HT1080 (cell line): ENCODE results near the gene DCT. TPM values are rescaled to one million over a fixed set of nuclear protein-coding genes. Genes with fewer than 3 reads are reported as not detected.
"Not testable (repeated sequence)": the region's sequence is repeated elsewhere in the genome, so short reads cannot be mapped to it uniquely, and the experiment has no call there.

Source experiments
- DNase-seq: peaks from one replicate; pipeline ENCODE4 v3.0.0-alpha.2; 2015; ENCODE audit warnings: low read depth
- polyA plus RNA-seq, 2 experiments: library from polyadenylated mRNA; depleted of rRNA; stranded (reverse); fragments of >200 nt; gene quantifications; 2 replicates each; pipeline ENCODE4 v1.2.3, GENCODE V29; 2015
- total RNA-seq: library from RNA; depleted of rRNA; stranded (reverse); fragments of >200 nt; shearing (Covaris generic); gene quantifications from 2 replicates; pipeline ENCODE4 v1.2.3, GENCODE V29; 2014; rRNA removed

The DCT gene
- 2.2 and 3.2 TPM in 2 replicates for total RNA-seq
- polyA plus RNA-seq (2015; cell fraction: cytosol; rRNA removed) = 1.6 and 3.4 TPM in 2 replicates
- 7.1 and 8.5 TPM in 2 replicates for polyA plus RNA-seq (2015; cell fraction: nucleus; rRNA removed)

DNA sequence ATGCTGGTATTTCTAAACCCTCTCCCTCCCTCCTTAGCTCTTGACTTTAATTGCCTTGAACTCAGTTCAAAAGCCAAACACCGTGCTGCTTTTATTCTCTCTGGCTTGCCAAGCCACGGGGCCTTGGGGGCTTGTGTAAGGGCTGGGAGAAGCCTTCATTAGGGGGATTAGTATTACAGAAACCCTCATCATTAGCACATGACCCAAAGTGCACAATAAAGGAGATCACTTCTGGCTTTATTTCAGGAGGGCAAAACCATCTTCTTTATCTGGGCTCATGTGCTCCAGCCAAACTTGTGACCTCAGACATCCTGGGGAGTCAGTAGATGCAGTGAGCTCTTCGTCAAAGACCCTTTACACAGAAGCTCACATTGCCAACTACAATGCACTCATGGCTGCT is at the start of gene DCT:
Gene DCT, minus strand, starts transcription at position 67 of the 400 bp plus-strand sequence. CDS start 427 bp downstream, outside the sequence.
- no peak for DNase-seq

GRCh38 chr13:94526956-94527355 is 47.5 kb upstream of the DCT start:
- not testable (repeated sequence) for DNase-seq

GRCh38 chr13:94525781-94526180 is 46.3 kb upstream of the DCT start:
- no peak for DNase-seq

- no peak for DNase-seq
These were observed 44.9 kb upstream of the DCT start for GRCh38 chr13:94524407-94524806.

- DNase-seq = no peak
These were observed 40.5 kb upstream of the DCT start for GRCh38 chr13:94520001-94520400.

GRCh38 chr13:94516456-94516855 is 37.0 kb upstream of the DCT start:
- DNase-seq = no peak

- no peak for DNase-seq
These were observed 36.4 kb upstream of the DCT start for GRCh38 chr13:94515911-94516310.

GRCh38 chr13:94515374-94515773 is 35.9 kb upstream of the DCT start:
- DNase-seq = no peak

DNA sequence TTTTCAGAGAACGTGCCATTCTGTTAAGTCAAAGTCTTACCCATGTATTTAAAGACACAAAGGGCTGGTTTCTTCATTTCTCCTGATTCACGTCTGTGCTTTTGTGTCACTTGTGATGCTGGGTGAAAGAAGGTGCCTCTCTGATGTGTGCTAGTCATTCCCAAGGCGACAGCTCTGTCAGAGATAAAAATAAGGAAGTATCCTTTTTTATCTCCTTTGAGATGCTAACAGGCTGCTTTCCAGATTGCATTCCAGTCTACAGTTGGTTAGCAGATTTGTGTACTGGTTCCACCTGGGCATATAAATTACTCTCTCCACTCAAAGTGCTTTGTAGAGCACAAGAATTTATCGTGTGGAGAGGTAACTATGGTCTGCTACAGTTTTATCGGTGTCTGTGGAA is 33.5 kb upstream of the DCT start:
- DNase-seq = no peak

- no peak for DNase-seq
These were observed 26.2 kb upstream of the DCT start for GRCh38 chr13:94505730-94506129.

DNA sequence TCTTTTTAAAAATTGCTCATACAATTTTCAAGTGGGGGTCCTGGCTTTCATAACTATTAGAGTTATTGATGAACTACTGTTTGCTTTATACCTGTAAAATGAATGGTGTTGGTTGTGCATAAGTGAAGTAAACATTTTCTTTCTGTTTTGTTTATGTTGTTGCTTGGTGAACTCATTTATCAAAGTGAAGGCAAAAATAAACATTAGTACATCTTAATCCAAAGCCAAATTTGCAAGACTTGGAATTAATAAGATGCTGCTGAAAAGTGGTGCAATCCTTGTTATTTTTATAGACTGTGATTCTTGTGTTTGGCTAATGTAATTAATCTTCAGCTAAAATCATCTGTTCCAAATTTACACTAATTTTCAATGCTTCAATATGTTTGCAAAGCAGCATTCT is 24.4 kb upstream of the DCT start:
- DNase-seq = no peak

- DNase-seq = not testable (repeated sequence)
These were observed 19.3 kb upstream of the DCT start for GRCh38 chr13:94498831-94499230.

GRCh38 chr13:94495806-94496205 is 16.3 kb upstream of the DCT start:
- DNase-seq = no peak

DNA sequence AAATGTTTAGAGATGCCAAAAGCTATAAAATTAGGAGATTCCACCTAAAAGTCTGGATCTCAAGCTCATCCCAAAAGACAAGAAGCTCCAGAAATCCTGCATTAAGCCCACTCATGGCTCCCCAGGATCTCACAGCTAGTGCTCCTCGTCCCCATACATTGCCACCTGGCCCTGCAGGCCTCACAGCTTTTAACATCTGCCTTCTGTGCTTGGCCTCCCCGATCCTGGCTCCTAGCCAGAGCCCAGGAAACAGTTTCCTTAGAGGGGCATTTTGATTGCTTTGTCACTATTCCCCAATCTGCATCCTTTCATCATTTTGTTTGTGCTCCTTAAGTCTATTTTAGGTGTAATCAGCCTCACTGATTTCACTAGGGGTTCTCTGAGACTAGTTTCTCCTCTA is 14.5 kb upstream of the DCT start:
- DNase-seq = no peak

- no peak for DNase-seq
These were observed 7.6 kb upstream of the DCT start for GRCh38 chr13:94487043-94487442.

GRCh38 chr13:94483970-94484369 is 4.5 kb upstream of the DCT start:
- no peak for DNase-seq

- DNase-seq = peak; percentile 34
These were observed 2.5 kb upstream of the DCT start for GRCh38 chr13:94481941-94482340.

DNA sequence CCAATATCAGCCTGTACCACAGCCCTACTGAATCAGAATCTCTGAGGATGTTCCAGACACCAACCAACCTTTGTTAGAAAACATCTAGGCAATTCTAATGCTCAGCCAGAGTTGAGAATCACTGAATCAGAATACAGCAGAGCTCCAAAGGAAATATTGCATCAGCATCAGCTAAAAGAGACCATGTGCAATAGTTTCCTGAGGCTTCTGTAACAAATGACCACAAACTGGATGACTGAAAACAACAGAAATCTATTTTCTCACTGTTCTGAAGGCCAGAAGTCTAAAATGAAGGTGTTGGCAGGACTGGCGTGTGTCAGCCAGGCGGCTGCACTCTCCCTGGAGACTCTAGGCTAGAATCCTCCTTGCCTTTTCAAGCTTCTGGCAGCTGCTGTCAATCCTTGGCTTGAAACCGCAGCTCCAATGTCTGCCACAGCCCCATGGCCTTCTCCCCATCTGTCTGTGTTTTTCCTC is 1.2 kb upstream of the DCT start:
- DNase-seq = peak; percentile 29

- no peak for DNase-seq
These were observed 569 bp downstream of the DCT start for GRCh38 chr13:94478913-94479312.

- no peak for DNase-seq
These were observed 9.4 kb downstream of the DCT start for GRCh38 chr13:94470126-94470525.

DNA sequence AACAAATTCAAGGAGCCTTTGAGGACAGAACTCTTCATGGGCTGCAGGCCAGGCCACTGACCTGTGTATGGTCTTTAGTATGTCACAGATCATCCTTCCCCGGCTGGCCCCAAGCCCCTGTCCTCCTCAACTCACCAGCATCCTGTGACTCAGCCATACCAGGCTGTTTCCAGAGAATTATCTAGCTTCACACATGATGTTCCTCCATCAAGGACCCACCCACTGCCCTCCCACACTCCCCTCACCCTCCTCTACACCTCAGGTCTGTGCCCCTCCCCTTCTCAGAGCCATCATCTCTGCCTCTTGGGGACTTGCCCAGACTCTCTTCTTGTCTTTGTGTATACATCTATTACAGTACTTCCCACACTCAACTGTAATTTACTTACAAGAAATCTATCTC is 14.7 kb downstream of the DCT start:
- peak; percentile 54 for DNase-seq

DNA sequence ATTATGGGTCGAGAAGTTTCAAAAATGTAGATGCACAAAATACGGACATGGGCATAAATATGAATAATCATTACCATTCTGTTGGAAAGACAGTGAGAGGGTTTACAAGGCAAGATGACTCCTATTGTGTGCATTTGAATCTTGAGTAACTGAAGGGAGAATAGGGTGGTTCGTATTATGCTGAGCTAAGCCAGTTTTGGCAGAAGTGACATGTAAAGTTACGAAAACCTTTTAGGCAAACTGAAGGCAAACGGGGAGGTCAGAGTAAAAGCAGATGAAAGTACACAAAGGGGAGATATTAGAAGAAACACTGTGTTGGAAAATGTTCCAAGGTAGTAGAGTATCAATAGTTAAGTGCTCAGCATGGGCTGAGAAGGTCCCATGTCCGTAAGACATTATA is 16.8 kb downstream of the DCT start:
- DNase-seq = no peak

DNA sequence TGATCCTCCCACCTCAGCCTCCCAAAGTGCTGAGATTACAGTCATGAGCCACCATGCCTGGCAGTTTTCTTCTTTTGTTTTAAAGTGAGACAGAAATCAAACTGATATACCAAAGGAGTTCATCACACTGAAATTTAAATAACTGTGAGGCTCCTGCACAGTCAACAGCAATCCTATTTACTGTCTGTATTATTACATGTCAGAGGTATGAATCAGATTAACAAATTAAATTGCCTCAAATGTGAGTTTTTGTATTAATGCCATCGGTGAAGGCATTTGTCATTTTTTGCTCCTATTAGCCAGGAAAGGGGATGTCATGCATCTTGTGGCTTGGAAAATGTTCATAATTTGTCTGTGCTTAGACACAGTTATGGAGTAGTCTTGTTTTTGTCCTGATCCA is 20.4 kb downstream of the DCT start:
- DNase-seq = no peak

DNA sequence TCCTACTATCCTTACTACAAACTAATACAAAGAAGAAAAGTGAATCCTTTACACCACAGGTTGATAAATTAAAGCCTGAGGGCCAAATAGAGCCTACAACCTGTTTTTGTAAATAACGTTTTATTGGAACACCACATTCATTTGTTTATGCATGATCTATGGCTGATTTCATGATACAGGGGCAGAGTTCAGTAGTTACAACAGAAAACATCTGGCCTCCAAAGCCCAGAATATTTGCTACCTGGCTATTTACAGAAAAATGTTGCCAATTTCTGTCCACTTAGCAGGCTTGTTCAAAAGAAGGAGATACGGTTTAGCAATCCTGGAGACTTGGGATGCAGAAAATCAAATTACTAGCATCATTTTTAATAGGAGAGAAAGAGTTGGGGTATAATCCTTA is 24.1 kb downstream of the DCT start:
- no peak for DNase-seq
